Endometrial microvascular endothelial cells (primary cell): ENCODE results near the gene KCNQ1OT1. TPM values are rescaled to one million over a fixed set of nuclear protein-coding genes. Genes with fewer than 3 reads are reported as not detected.

Experiments used
- in situ Hi-C: cut with HindIII; loops from 2 replicates; pipeline ENCODE4 v1.10.0; 2017; ENCODE audit warnings: low sequenced_read_pairs, low pct_unique_long_range_greater_than_20kb; ENCODE audit errors: inconsistent ontology term
- total RNA-seq: library from RNA; depleted of rRNA; stranded (reverse); fragments of >200 nt; gene quantifications from one replicate; pipeline ENCODE4 v1.2.3, GENCODE V29; 2015; ENCODE audit errors: inconsistent ontology term

Gene KCNQ1OT1
- 0.09 TPM for total RNA-seq

- in situ Hi-C loops, result no loop called here
Measured at GRCh38 chr11:2699531-2700414, at the start of gene KCNQ1OT1. TSS of gene KCNQ1OT1 (minus strand) at chr11:2699994.

GRCh38 chr11:2748814-2749554 lies 49.2 kb upstream of the KCNQ1OT1 start:
- in situ Hi-C loops, result no loop called here

GRCh38 chr11:2748061-2748813 lies 48.4 kb upstream of the KCNQ1OT1 start:
- in situ Hi-C loops, result no loop called here

GRCh38 chr11:2747248-2748027 lies 47.6 kb upstream of the KCNQ1OT1 start:
- in situ Hi-C loops, result no loop called here

GRCh38 chr11:2746401-2747247 lies 46.8 kb upstream of the KCNQ1OT1 start:
- in situ Hi-C loops, result no loop called here

GRCh38 chr11:2745511-2745910 lies 45.7 kb upstream of the KCNQ1OT1 start:
- in situ Hi-C loops, result no loop called here

GRCh38 chr11:2744166-2744565 lies 44.4 kb upstream of the KCNQ1OT1 start:
- in situ Hi-C loops, result no loop called here

GRCh38 chr11:2743427-2744110 lies 43.8 kb upstream of the KCNQ1OT1 start:
- in situ Hi-C loops, result no loop called here

- in situ Hi-C loops, result no loop called here
Measured at GRCh38 chr11:2742611-2743426, 43.0 kb upstream of the KCNQ1OT1 start.

GRCh38 chr11:2742201-2742600 lies 42.4 kb upstream of the KCNQ1OT1 start:
- in situ Hi-C loops, result no loop called here

GRCh38 chr11:2741377-2742131 lies 41.8 kb upstream of the KCNQ1OT1 start:
- in situ Hi-C loops, result no loop called here

GRCh38 chr11:2741006-2741376 lies 41.2 kb upstream of the KCNQ1OT1 start:
- in situ Hi-C loops, result no loop called here

GRCh38 chr11:2740275-2740940 lies 40.6 kb upstream of the KCNQ1OT1 start:
- in situ Hi-C loops, result no loop called here

GRCh38 chr11:2739531-2740274 lies 39.9 kb upstream of the KCNQ1OT1 start:
- in situ Hi-C loops, result no loop called here
